Uterus (tissue), 2 donors: Measurements from ENCODE around the gene TRPC4AP.

ENCODE experiments used
- POLR2A ChIP-seq, 2 donors: fragments of 450-650 bp; IDR thresholded peaks; one replicate each; pipeline ENCODE4 v1.6.1; 2016; ENCODE audit warnings: antibody characterized with exemption in 2 of 2, mild to moderate bottlenecking in 1 of 2, moderate library complexity in 1 of 2
- TF ChIP-seq, protein P1 (sequence below), 4 experiments: fragments of 200-600 bp in 2 of 4; fragments of 450-650 bp in 2 of 4; sonication (generic) in 2 of 4; IDR thresholded peaks; one replicate each; pipeline ENCODE4 v1.5.1; 2016 to 2019; ENCODE audit warnings: antibody characterized with exemption in 4 of 4, mild to moderate bottlenecking in 2 of 4, moderate library complexity in 1 of 4

DNA sequence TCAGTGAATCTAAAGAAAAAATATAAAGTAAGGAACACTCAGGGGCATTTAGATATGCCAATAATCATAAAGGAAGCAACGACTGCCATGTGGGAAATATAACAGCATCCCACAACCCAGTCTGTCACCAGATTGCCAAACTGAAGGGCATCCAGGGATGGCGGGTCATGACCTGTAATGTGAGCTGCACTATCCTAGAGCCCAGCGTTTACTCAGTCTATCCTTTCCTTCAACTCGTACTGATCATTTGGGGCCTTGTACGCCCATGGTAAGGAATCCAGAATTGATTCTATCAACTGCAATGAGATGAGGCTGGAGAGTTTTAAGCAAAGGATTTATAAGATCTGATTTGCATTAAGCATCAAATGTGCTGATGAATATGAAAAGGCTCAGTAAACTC lies 5.3 kb downstream of the TRPC4AP start:
- TF ChIP-seq, protein P1, sequence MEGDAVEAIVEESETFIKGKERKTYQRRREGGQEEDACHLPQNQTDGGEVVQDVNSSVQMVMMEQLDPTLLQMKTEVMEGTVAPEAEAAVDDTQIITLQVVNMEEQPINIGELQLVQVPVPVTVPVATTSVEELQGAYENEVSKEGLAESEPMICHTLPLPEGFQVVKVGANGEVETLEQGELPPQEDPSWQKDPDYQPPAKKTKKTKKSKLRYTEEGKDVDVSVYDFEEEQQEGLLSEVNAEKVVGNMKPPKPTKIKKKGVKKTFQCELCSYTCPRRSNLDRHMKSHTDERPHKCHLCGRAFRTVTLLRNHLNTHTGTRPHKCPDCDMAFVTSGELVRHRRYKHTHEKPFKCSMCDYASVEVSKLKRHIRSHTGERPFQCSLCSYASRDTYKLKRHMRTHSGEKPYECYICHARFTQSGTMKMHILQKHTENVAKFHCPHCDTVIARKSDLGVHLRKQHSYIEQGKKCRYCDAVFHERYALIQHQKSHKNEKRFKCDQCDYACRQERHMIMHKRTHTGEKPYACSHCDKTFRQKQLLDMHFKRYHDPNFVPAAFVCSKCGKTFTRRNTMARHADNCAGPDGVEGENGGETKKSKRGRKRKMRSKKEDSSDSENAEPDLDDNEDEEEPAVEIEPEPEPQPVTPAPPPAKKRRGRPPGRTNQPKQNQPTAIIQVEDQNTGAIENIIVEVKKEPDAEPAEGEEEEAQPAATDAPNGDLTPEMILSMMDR (IDR thresholded peaks at IDR 0.05), result no peak
- TF ChIP-seq POLR2A (IDR thresholded peaks at IDR 0.05), result no peak
